Kidney (tissue), 14 donors: ENCODE data around the gene CRLF1. TPM values are rescaled to one million over a fixed set of nuclear protein-coding genes. Genes with fewer than 3 reads are reported as not detected.

Experiments
- DNase-seq, 5 donors: peaks; one replicate each; pipeline ENCODE4 v3.0.0-alpha.2; 2013 to 2020
- FAIRE-seq: peaks from 2 replicates; lab custom pipeline; 2012; peaks lifted over from hg19 to GRCh38; lab: Jason Lieb, UNC
- H3K27ac ChIP-seq, 2 donors: one replicate each; pipeline ENCODE4 v1.7.0; 2013; ENCODE audit warnings: low read depth in 2 of 2, low read length in 2 of 2, inconsistent platforms in 1 of 2
- H3K27me3 ChIP-seq: one replicate; pipeline ENCODE4 v1.7.1; 2013; ENCODE audit warnings: low read length, inconsistent platforms; ENCODE audit not compliant: control insufficient read depth, insufficient read depth
- H3K36me3 ChIP-seq, 3 donors: one replicate each; pipeline versions ENCODE4 v1.7.0 to v1.7.1; 2013; ENCODE audit warnings: low read length in 3 of 3, control low read depth in 1 of 3, inconsistent platforms in 1 of 3; ENCODE audit not compliant: insufficient read depth in 3 of 3, control insufficient read depth in 2 of 3
- H3K4me1 ChIP-seq, 3 donors: one replicate each; pipeline versions ENCODE4 v1.7.0 to v1.7.1; 2013; ENCODE audit warnings: low read length in 3 of 3, inconsistent platforms in 1 of 3, low read depth in 1 of 3; ENCODE audit not compliant: control insufficient read depth in 2 of 3, insufficient read depth in 2 of 3
- H3K4me3 ChIP-seq, 3 donors: one replicate each; pipeline versions ENCODE4 v1.7.0 to v1.8.1; 2013; ENCODE audit warnings: low read length in 3 of 3, control low read depth in 1 of 3, inconsistent platforms in 1 of 3
- H3K9ac ChIP-seq, 3 donors: one replicate each; pipeline versions ENCODE4 v1.7.0 to v1.7.1; 2013; ENCODE audit warnings: low read length in 3 of 3, control low read depth in 1 of 3, inconsistent platforms in 1 of 3
- H3K9me3 ChIP-seq, 3 donors: one replicate each; pipeline versions ENCODE4 v1.7.0 to v1.7.1; 2013; ENCODE audit warnings: low read length in 3 of 3, control low read depth in 1 of 3, inconsistent platforms in 1 of 3; ENCODE audit not compliant: control insufficient read depth in 2 of 3, insufficient read depth in 1 of 3
- CTCF ChIP-seq: IDR thresholded peaks from 3 replicates; pipeline ENCODE4 v1.5.1; 2012; ENCODE audit warnings: mild to moderate bottlenecking, moderate library complexity, borderline replicate concordance; ENCODE audit not compliant: insufficient read depth; ENCODE audit errors: extremely low read depth
- intact Hi-C: fragments of 100-400 bp; cut with DNase I; formaldehyde crosslinking; loops from one replicate; pipeline ENCODE4 v1.11.1; 2022
- polyA plus RNA-seq: library from polyadenylated mRNA; stranded (reverse); fragments of 350-450 nt; fragmentation: Illumina TruSeq; extraction: RNeasy Lipid Tissue Mini Kit (QIAGEN cat#74804); gene quantifications from one replicate; pipeline ENCODE4 v1.2.3, GENCODE V29; 2014; ENCODE audit warnings: low read depth, low replicate concordance; ENCODE audit not compliant: insufficient read depth
- total RNA-seq: library from RNA; stranded (reverse); fragmentation: NEBNext Ultra II Directional; extraction: Animal tissue kit (Norgen Biotek cat#: 25700); gene quantifications from one replicate; pipeline ENCODE4 v1.2.1, GENCODE V29; 2021
- donor health status: control.
- donor health status: control.
- donor health status: control.
- donor health status: control.
- donor health status: control.
- donor health status: DM: yes; HTN: yes; CAD: no.
- donor health status: Normal renal cell carcinoma (clear cell type).

The CRLF1 gene
- total and polyA plus RNA-seq, 2 donors from 2014 or later = 6.6 to 28.9 TPM

DNA sequence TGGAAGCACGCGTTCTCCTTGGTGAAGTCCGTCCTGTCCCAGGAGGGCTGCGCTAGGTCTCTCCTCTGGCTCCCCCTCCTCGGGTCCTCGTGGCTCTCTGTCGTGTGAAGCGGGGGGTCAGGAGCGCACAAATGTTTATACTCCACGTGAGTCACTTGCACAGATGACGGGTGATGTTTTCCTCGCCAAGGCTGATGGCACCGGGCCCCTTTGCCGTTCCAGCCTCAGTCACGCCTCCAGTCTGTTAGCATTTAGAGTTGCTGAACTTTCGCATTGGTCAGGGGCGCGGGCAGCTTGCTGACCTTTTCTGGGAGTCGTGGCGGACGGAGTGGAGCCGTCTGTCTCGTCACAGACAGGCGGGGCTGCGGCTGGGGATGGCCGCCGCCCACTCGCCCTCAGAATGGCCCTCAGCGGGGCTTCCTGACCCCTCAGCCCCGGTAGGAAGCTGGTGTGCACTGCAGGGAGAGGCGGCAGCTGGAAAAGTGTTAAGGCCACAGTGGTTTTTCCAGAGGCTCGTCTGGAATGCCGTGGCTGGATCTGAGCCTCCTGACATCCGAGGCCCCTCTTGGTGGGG lies 44.0 kb upstream of the CRLF1 start:
- Histone ChIP-seq H3K27me3 (no peaks in the 10 kb centered on the region), H3K4me3 (peak overlapping the region in 1 of 3 donors; percentile 17), H3K9ac (peak overlapping the region in 1 of 3 donors; percentile 37), H3K27ac (peak overlapping the region; percentile 84 to 86), H3K4me1 (peaks cover 2 to 43% (median 31%) of the 10 kb centered on the region in 3 donors), H3K36me3 (peaks cover 0 to 2% (median 0%) of the 10 kb centered on the region in 3 donors), H3K9me3 (no peaks in the 10 kb centered on the region)
- no peak for FAIRE-seq
- TF ChIP-seq CTCF = no peak
- DNase-seq = peak in 3 of 5 donors; percentile 52 to 95 (median 67)
- intact Hi-C loops = no loop called here

DNA sequence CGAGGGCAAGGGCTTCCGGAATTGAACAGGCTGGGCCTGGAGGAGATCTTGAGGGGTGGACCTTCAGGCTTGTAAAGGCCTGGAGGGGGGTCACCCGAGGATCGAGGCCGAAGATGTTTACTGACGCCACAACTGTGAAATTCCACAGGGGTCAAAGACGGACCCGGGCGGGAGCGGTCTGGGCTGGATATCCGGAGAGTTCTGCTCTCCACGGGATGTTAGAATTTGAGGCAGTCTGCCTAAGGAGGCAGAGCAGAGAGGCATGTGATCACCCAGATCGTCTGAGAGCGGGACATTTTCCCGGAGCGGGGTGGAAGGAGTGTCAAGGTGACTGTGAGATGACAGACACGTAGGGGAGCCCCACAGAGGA lies 43.4 kb upstream of the CRLF1 start:
- peaks cover 0 to 2% (median 0%) of the 10 kb centered on the region in 3 donors for H3K36me3 ChIP-seq
- H3K4me3 ChIP-seq = peak overlapping the region in 1 of 3 donors; percentile 24
- H3K9ac ChIP-seq = peak overlapping the region in 1 of 3 donors; percentile 37
- DNase-seq (peak in 4 of 5 donors; percentile 48 to 90 (median 67)), FAIRE-seq (no peak)
- no peaks in the 10 kb centered on the region for H3K27me3 ChIP-seq
- peak overlapping the region; percentile 84 to 86 for H3K27ac ChIP-seq
- no peaks in the 10 kb centered on the region for H3K9me3 ChIP-seq
- H3K4me1 ChIP-seq = peaks cover 2 to 43% (median 31%) of the 10 kb centered on the region in 3 donors
- no peak for TF ChIP-seq CTCF
- intact Hi-C loops = no loop called here

DNA sequence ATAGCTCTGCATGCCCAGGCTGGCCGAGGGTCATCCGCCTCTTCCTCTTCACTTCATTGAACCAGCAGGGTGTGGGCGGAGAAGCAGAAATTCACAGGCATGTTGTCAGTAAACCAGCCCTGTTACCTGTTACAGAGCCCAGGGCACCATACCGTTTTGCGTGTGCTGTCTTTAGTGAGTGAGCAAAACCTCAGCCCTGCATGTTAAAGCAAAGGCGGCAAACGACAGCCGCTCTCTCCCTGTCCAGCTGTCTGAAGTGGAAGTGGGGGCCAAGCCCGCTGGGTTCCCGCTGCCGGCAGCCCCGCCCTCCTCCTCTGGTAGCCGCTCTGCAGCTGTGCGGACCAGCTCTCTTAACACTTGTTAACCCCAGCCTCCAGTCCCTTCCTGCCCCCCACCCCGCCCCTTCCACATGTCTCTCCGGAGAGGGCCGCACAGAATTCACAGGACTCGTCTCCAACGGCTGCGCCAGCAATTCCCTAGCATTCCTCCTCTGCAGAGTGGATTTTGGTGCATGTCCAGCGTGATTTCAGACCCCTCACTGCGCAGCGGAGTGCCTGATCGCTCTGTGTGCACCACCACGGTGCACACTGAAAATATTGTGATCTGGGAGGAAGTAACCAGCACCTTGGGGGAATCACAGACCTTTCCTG lies 42.9 kb upstream of the CRLF1 start:
- DNase-seq = peak; percentile 72 to 91 (median 75)
- peak overlapping the region in 1 of 3 donors; percentile 37 for H3K9ac ChIP-seq
- peak overlapping the region; percentile 84 to 86 for H3K27ac ChIP-seq

More for the DNA sequence above, 42.9 kb upstream of the CRLF1 start:
- FAIRE-seq = no peak
- H3K36me3 ChIP-seq = peaks cover 0 to 2% (median 0%) of the 10 kb centered on the region in 3 donors
- H3K4me1 ChIP-seq = peaks cover 2 to 43% (median 34%) of the 10 kb centered on the region in 3 donors
- no peaks in the 10 kb centered on the region for H3K27me3 ChIP-seq
- intact Hi-C loops = no loop called here
- peak overlapping the region in 1 of 3 donors; percentile 24 for H3K4me3 ChIP-seq
- no peak for TF ChIP-seq CTCF
- no peaks in the 10 kb centered on the region for H3K9me3 ChIP-seq
